Thyroid gland (tissue), 4 donors: ENCODE results near the gene CDH23. TPM values are rescaled to one million over a fixed set of nuclear protein-coding genes. Genes with fewer than 3 reads are reported as not detected.
A peak's percentile ranks its signal among the peaks of the same experiment; 100 is the strongest.

Source experiments
- DNase-seq, 2 donors: peaks; one replicate each; pipeline ENCODE4 v3.0.0-alpha.2; 2019
- H3K27ac ChIP-seq, 3 donors: fragments of 200-600 bp; sonication (generic); 1 replicate in 2 of 3; 2 replicates in 1 of 3; pipeline ENCODE4 v1.5.1; 2016 to 2019; ENCODE audit warnings: mild to moderate bottlenecking in 1 of 3, moderate library complexity in 1 of 3
- H3K27me3 ChIP-seq: fragments of 200-600 bp; sonication (generic); one replicate; pipeline ENCODE4 v1.5.1; 2019
- H3K36me3 ChIP-seq, 2 donors: fragments of 200-600 bp; sonication (generic); one replicate each; pipeline ENCODE4 v1.5.1; 2016 to 2019
- H3K4me1 ChIP-seq, 2 donors: fragments of 200-600 bp; sonication (generic); one replicate each; pipeline ENCODE4 v1.5.1; 2017 to 2019
- H3K4me3 ChIP-seq, 3 donors: fragments of 200-600 bp; sonication (generic); replicated peaks in 1 of 3; 1 replicate in 2 of 3; 2 replicates in 1 of 3; pipeline ENCODE4 v1.5.1; 2016; ENCODE audit warnings: mild to moderate bottlenecking in 1 of 3
- H3K9me3 ChIP-seq: fragments of 200-600 bp; sonication (generic); one replicate; pipeline ENCODE4 v1.5.1; 2017
- CTCF ChIP-seq, 6 experiments: fragments of 200-600 bp in 3 of 6; fragments of 450-650 bp in 3 of 6; sonication (generic) in 3 of 6; IDR thresholded peaks; one replicate each; pipeline ENCODE4 v1.5.1; 2016 to 2019; ENCODE audit warnings: antibody characterized with exemption in 6 of 6, mild to moderate bottlenecking in 2 of 6, inconsistent platforms in 1 of 6, moderate library complexity in 1 of 6
- POLR2A ChIP-seq, 2 donors: fragments of 450-650 bp; IDR thresholded peaks; one replicate each; pipeline ENCODE4 v1.6.1; 2017; ENCODE audit warnings: antibody characterized with exemption in 2 of 2, mild to moderate bottlenecking in 2 of 2, moderate library complexity in 1 of 2
- WGBS, 2 donors: methylation state at CpG; one replicate each; pipeline ENCODE4 v1.1.5; 2017; 5-methylcytosine and 5-hydroxymethylcytosine counted together
- intact Hi-C: fragments of 100-400 bp; cut with DNase I; formaldehyde crosslinking; loops from one replicate; pipeline ENCODE4 v1.15.1; 2023
- total RNA-seq, 4 donors: library from RNA; depleted of rRNA; stranded (reverse); fragments of >200 nt; gene quantifications; one replicate each; pipeline ENCODE4 v1.2.3, GENCODE V29; 2016

CDH23 gene
- total RNA-seq, 4 donors from 2014 or later, result 3.0 to 4.2 (median 3.9) TPM

GRCh38 chr10:71694039-71694501 lies 297.4 kb downstream of the CDH23 start:
- DNase-seq, result no peak
- no peak overlapping the region for H3K4me3 ChIP-seq
- WGBS, 2 donors, result 82 to 90% methylated on average over 18 of the region's 18 CpGs
- H3K27ac ChIP-seq, result no peak overlapping the region
- no peaks in the 10 kb centered on the region for H3K36me3 ChIP-seq
- H3K9me3 ChIP-seq, result no peaks in the 10 kb centered on the region
- TF ChIP-seq CTCF (IDR thresholded peaks at IDR 0.05), result no peak
- no peak for TF ChIP-seq POLR2A (IDR thresholded peaks at IDR 0.05)
- peaks cover 0 to 20% of the 10 kb centered on the region in 2 donors for H3K4me1 ChIP-seq
- no peaks in the 10 kb centered on the region for H3K27me3 ChIP-seq
- intact Hi-C loops, result no loop called here

- H3K4me1 ChIP-seq, result peaks cover 0 to 20% of the 10 kb centered on the region in 2 donors
- TF ChIP-seq CTCF (IDR thresholded peaks at IDR 0.05), result no peak
- no peak for TF ChIP-seq POLR2A (IDR thresholded peaks at IDR 0.05)
- H3K4me3 ChIP-seq, result no peak overlapping the region
- no peaks in the 10 kb centered on the region for H3K9me3 ChIP-seq
- no peaks in the 10 kb centered on the region for H3K27me3 ChIP-seq
- peak in 1 of 2 donors; percentile 8 for DNase-seq
- 71 to 75% methylated on average over 9 to 10 of the region's 10 CpGs for WGBS, 2 donors
- intact Hi-C loops, result no loop called here
- H3K36me3 ChIP-seq, result no peaks in the 10 kb centered on the region
- H3K27ac ChIP-seq, result no peak overlapping the region
Measured at GRCh38 chr10:71694567-71694968, 297.8 kb downstream of the CDH23 start.

- Histone ChIP-seq H3K9me3 (no peaks in the 10 kb centered on the region), H3K36me3 (no peaks in the 10 kb centered on the region), H3K4me1 (peaks cover 0 to 20% of the 10 kb centered on the region in 2 donors), H3K27me3 (no peaks in the 10 kb centered on the region), H3K4me3 (no peak overlapping the region), H3K27ac (no peak overlapping the region)
- intact Hi-C loops, result no loop called here
- TF ChIP-seq POLR2A (IDR thresholded peaks at IDR 0.05) (no peak), CTCF (IDR thresholded peaks at IDR 0.05) (no peak)
- DNase-seq, result no peak
- WGBS, 2 donors, result 73 to 80% methylated on average over 12 to 14 of the region's 14 CpGs
Measured at GRCh38 chr10:71695502-71696476, 299.1 kb downstream of the CDH23 start.

- Histone ChIP-seq H3K36me3 (no peaks in the 10 kb centered on the region), H3K9me3 (no peaks in the 10 kb centered on the region), H3K4me3 (no peak overlapping the region), H3K4me1 (peaks cover 0 to 20% of the 10 kb centered on the region in 2 donors), H3K27me3 (no peaks in the 10 kb centered on the region), H3K27ac (no peak overlapping the region)
- intact Hi-C loops, result no loop called here
- 55 to 60% methylated on average over 9 to 10 of the region's 10 CpGs for WGBS, 2 donors
- peak; percentile 70 to 73 for DNase-seq
- peak; percentile 64 to 89 (median 74) for TF ChIP-seq CTCF (IDR thresholded peaks at IDR 0.05)
- TF ChIP-seq POLR2A (IDR thresholded peaks at IDR 0.05), result no peak
Measured at GRCh38 chr10:71696628-71697326, 300.1 kb downstream of the CDH23 start.
